WTC11 (cell line): ENCODE data around the gene NSD1. TPM values are rescaled to one million over a fixed set of nuclear protein-coding genes. Genes with fewer than 3 reads are reported as not detected.

ENCODE experiments used
- ATAC-seq: fragments of 200-7000 bp; cut with Tn5 transposase; 2 replicates; pipeline ENCODE4 v1.10.0; 2021; ENCODE audit warnings: mild to moderate bottlenecking, moderate library complexity
- CTCF ChIA-PET: fragments of 300-600 bp; sonication (Branson Sonifier 250); formaldehyde crosslinking; loops from one replicate; lab custom pipeline; 2021; ENCODE audit warnings: antibody characterized with exemption; lab: Charles Lee
- POLR2A ChIA-PET: fragments of 350-600 bp; sonication (Branson Sonifier 250); formaldehyde crosslinking; loops from one replicate; lab custom pipeline; 2021; ENCODE audit warnings: antibody characterized with exemption; lab: Charles Lee
- DNase-seq: peaks from one replicate; pipeline ENCODE4 v3.0.0; 2021; ENCODE audit warnings: low spot score
- H3K27ac Mint-ChIP-seq: 2 replicates; pipeline ENCODE4 v1.8.0; 2021; ENCODE audit warnings: mixed read lengths
- H3K27me3 Mint-ChIP-seq: 2 replicates; pipeline ENCODE4 v1.8.0; 2021; ENCODE audit warnings: low read depth, mild to moderate bottlenecking, moderate library complexity, mixed read lengths
- H3K36me3 Mint-ChIP-seq: 2 replicates; pipeline ENCODE4 v1.8.0; 2021; ENCODE audit warnings: mixed read lengths
- H3K4me1 Mint-ChIP-seq: 2 replicates; pipeline ENCODE4 v1.8.0; 2022; ENCODE audit warnings: mixed read lengths
- H3K4me3 Mint-ChIP-seq: 2 replicates; pipeline ENCODE4 v1.8.0; 2021; ENCODE audit warnings: mild to moderate bottlenecking, moderate library complexity, mixed read lengths
- H3K9me3 Mint-ChIP-seq: 2 replicates; pipeline ENCODE4 v1.8.0; 2021; ENCODE audit warnings: mixed read lengths
- CREM ChIP-seq: sonication (generic); formaldehyde crosslinking; IDR thresholded peaks from 2 replicates; pipeline ENCODE4 v1.8.1; 2022; ENCODE audit warnings: mild to moderate bottlenecking, missing genetic modification reagents, moderate library complexity
- ESRRA ChIP-seq: sonication (generic); formaldehyde crosslinking; IDR thresholded peaks from 2 replicates; pipeline ENCODE4 v1.8.1; 2022; ENCODE audit warnings: mild to moderate bottlenecking, missing genetic modification reagents, borderline replicate concordance
- ETV6 ChIP-seq: sonication (generic); formaldehyde crosslinking; IDR thresholded peaks from 2 replicates; pipeline ENCODE4 v1.8.1; 2022; ENCODE audit warnings: mild to moderate bottlenecking, missing genetic modification reagents
- GABPB1 ChIP-seq: sonication (generic); formaldehyde crosslinking; IDR thresholded peaks from 2 replicates; pipeline ENCODE4 v1.8.1; 2023; ENCODE audit warnings: mild to moderate bottlenecking, missing genetic modification reagents
- MYBL2 ChIP-seq: sonication (generic); formaldehyde crosslinking; IDR thresholded peaks from 2 replicates; pipeline ENCODE4 v1.8.1; 2023; ENCODE audit warnings: mild to moderate bottlenecking, moderate library complexity, missing genetic modification reagents
- NFYB ChIP-seq: sonication (generic); formaldehyde crosslinking; conservative IDR thresholded peaks from 2 replicates; pipeline ENCODE4 v1.8.0; 2022; ENCODE audit warnings: low read depth, missing genetic modification reagents
- NR1H2 ChIP-seq: sonication (generic); formaldehyde crosslinking; IDR thresholded peaks from 2 replicates; pipeline ENCODE4 v1.9.0; 2021; ENCODE audit warnings: mild to moderate bottlenecking, moderate library complexity, missing genetic modification reagents
- PRRX2 ChIP-seq: fragments of 250-450 bp; sonication (Bioruptor Pico); IDR thresholded peaks from 2 replicates; pipeline ENCODE4 v1.8.0; 2021; ENCODE audit warnings: mild to moderate bottlenecking
- RORB ChIP-seq: fragments of 250-450 bp; sonication (Bioruptor Pico); IDR thresholded peaks from 2 replicates; pipeline ENCODE4 v1.9.0; 2021; ENCODE audit warnings: mild to moderate bottlenecking
- TP53 ChIP-seq: sonication (generic); formaldehyde crosslinking; IDR thresholded peaks from 2 replicates; pipeline ENCODE4 v1.8.1; 2023; ENCODE audit warnings: mild to moderate bottlenecking, missing genetic modification reagents
- ZBTB21 ChIP-seq: sonication (generic); formaldehyde crosslinking; IDR thresholded peaks from 2 replicates; pipeline ENCODE4 v1.8.1; 2023; ENCODE audit warnings: mild to moderate bottlenecking, missing genetic modification reagents, borderline replicate concordance
- ZNF138 ChIP-seq: sonication (generic); formaldehyde crosslinking; conservative IDR thresholded peaks from 2 replicates; pipeline ENCODE4 v1.8.1; 2022; ENCODE audit warnings: mild to moderate bottlenecking, moderate library complexity, missing genetic modification reagents
- ZNF232 ChIP-seq: sonication (generic); formaldehyde crosslinking; IDR thresholded peaks from 2 replicates; pipeline ENCODE4 v1.8.0; 2022; ENCODE audit warnings: mild to moderate bottlenecking, missing genetic modification reagents
- ZNF263 ChIP-seq: sonication (generic); formaldehyde crosslinking; IDR thresholded peaks from 2 replicates; pipeline ENCODE4 v1.8.1; 2022; ENCODE audit warnings: low read depth, mild to moderate bottlenecking, moderate library complexity, missing genetic modification reagents
- total RNA-seq: library from RNA; stranded (reverse); gene quantifications from 3 replicates; pipeline ENCODE4 v1.2.3, GENCODE V29; 2021
- TF ChIP-seq, protein P1 (sequence below): sonication (generic); formaldehyde crosslinking; IDR thresholded peaks from 2 replicates; pipeline ENCODE4 v1.8.0; 2023; ENCODE audit warnings: missing genetic modification reagents, mild to moderate bottlenecking, borderline replicate concordance
- TF ChIP-seq, protein P2 (sequence below): sonication (generic); formaldehyde crosslinking; IDR thresholded peaks from 2 replicates; pipeline ENCODE4 v1.8.1; 2023; ENCODE audit warnings: mild to moderate bottlenecking, missing genetic modification reagents, moderate library complexity
- TF ChIP-seq, protein P3 (sequence below): fragments of 250-450 bp; sonication (Bioruptor Pico); IDR thresholded peaks from 2 replicates; pipeline ENCODE4 v1.9.0; 2021; ENCODE audit warnings: mild to moderate bottlenecking
- TF ChIP-seq, protein P4 (sequence below): sonication (generic); formaldehyde crosslinking; IDR thresholded peaks from 2 replicates; pipeline ENCODE4 v1.8.1; 2023; ENCODE audit warnings: mild to moderate bottlenecking, missing genetic modification reagents
- TF ChIP-seq, protein P5 (sequence below): sonication (generic); formaldehyde crosslinking; IDR thresholded peaks from 2 replicates; pipeline ENCODE4 v1.8.1; 2022; ENCODE audit warnings: mild to moderate bottlenecking, missing genetic modification reagents, moderate library complexity, borderline replicate concordance

Gene NSD1
- total RNA-seq, 1 experiment from 2014 or later, result 148 TPM

DNA sequence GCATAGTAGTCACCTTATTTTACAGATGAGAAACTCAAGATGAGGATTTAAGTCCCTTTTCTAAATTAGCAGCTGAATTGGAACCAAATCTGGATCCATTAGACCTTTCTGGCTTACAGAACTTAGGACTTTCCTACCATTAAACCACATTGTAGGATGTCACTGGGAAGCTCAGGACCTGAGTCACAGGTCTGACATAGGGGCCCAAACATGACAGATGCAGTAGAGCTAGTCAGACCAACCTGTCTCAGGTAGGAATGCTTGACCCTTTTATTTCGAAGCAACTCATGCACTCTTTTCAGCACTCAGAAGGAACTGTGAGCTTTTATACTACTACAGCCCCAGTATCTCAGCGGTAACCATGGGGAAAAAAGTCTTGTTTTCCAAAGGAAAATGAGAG is 167.4 kb downstream of the NSD1 start:
- no peaks in the 10 kb centered on the region for H3K27me3 Mint-ChIP-seq
- H3K27ac Mint-ChIP-seq, result peak overlapping the region; percentile 99
- ATAC-seq, result no peak
- H3K4me1 Mint-ChIP-seq, result peaks cover 53% of the 10 kb centered on the region
- TF ChIP-seq, protein P1, sequence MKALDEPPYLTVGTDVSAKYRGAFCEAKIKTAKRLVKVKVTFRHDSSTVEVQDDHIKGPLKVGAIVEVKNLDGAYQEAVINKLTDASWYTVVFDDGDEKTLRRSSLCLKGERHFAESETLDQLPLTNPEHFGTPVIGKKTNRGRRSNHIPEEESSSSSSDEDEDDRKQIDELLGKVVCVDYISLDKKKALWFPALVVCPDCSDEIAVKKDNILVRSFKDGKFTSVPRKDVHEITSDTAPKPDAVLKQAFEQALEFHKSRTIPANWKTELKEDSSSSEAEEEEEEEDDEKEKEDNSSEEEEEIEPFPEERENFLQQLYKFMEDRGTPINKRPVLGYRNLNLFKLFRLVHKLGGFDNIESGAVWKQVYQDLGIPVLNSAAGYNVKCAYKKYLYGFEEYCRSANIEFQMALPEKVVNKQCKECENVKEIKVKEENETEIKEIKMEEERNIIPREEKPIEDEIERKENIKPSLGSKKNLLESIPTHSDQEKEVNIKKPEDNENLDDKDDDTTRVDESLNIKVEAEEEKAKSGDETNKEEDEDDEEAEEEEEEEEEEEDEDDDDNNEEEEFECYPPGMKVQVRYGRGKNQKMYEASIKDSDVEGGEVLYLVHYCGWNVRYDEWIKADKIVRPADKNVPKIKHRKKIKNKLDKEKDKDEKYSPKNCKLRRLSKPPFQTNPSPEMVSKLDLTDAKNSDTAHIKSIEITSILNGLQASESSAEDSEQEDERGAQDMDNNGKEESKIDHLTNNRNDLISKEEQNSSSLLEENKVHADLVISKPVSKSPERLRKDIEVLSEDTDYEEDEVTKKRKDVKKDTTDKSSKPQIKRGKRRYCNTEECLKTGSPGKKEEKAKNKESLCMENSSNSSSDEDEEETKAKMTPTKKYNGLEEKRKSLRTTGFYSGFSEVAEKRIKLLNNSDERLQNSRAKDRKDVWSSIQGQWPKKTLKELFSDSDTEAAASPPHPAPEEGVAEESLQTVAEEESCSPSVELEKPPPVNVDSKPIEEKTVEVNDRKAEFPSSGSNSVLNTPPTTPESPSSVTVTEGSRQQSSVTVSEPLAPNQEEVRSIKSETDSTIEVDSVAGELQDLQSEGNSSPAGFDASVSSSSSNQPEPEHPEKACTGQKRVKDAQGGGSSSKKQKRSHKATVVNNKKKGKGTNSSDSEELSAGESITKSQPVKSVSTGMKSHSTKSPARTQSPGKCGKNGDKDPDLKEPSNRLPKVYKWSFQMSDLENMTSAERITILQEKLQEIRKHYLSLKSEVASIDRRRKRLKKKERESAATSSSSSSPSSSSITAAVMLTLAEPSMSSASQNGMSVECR, result no peak
- TF ChIP-seq NR1H2 (CRISPR knock-in tag) (no peak), GABPB1 (CRISPR knock-in tag) (no peak), RORB (CRISPR knock-in tag) (no peak), ETV6 (CRISPR knock-in tag) (no peak), ESRRA (CRISPR knock-in tag) (no peak), CREM (CRISPR knock-in tag) (no peak), ZNF232 (CRISPR knock-in tag) (no peak), MYBL2 (CRISPR knock-in tag) (no peak), TP53 (CRISPR knock-in tag) (no peak), NFYB (CRISPR knock-in tag) (no peak), PRRX2 (CRISPR knock-in tag) (no peak), ZNF263 (CRISPR knock-in tag) (no peak), ZBTB21 (CRISPR knock-in tag) (no peak), ZNF138 (no peak)
- TF ChIP-seq, protein P2, sequence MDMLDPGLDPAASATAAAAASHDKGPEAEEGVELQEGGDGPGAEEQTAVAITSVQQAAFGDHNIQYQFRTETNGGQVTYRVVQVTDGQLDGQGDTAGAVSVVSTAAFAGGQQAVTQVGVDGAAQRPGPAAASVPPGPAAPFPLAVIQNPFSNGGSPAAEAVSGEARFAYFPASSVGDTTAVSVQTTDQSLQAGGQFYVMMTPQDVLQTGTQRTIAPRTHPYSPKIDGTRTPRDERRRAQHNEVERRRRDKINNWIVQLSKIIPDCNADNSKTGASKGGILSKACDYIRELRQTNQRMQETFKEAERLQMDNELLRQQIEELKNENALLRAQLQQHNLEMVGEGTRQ (CRISPR knock-in tag), result no peak
- TF ChIP-seq, protein P3, sequence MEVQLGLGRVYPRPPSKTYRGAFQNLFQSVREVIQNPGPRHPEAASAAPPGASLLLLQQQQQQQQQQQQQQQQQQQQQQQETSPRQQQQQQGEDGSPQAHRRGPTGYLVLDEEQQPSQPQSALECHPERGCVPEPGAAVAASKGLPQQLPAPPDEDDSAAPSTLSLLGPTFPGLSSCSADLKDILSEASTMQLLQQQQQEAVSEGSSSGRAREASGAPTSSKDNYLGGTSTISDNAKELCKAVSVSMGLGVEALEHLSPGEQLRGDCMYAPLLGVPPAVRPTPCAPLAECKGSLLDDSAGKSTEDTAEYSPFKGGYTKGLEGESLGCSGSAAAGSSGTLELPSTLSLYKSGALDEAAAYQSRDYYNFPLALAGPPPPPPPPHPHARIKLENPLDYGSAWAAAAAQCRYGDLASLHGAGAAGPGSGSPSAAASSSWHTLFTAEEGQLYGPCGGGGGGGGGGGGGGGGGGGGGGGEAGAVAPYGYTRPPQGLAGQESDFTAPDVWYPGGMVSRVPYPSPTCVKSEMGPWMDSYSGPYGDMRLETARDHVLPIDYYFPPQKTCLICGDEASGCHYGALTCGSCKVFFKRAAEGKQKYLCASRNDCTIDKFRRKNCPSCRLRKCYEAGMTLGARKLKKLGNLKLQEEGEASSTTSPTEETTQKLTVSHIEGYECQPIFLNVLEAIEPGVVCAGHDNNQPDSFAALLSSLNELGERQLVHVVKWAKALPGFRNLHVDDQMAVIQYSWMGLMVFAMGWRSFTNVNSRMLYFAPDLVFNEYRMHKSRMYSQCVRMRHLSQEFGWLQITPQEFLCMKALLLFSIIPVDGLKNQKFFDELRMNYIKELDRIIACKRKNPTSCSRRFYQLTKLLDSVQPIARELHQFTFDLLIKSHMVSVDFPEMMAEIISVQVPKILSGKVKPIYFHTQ, result no peak
- TF ChIP-seq, protein P4, sequence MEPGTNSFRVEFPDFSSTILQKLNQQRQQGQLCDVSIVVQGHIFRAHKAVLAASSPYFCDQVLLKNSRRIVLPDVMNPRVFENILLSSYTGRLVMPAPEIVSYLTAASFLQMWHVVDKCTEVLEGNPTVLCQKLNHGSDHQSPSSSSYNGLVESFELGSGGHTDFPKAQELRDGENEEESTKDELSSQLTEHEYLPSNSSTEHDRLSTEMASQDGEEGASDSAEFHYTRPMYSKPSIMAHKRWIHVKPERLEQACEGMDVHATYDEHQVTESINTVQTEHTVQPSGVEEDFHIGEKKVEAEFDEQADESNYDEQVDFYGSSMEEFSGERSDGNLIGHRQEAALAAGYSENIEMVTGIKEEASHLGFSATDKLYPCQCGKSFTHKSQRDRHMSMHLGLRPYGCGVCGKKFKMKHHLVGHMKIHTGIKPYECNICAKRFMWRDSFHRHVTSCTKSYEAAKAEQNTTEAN (CRISPR knock-in tag), result no peak
- TF ChIP-seq, protein P5, sequence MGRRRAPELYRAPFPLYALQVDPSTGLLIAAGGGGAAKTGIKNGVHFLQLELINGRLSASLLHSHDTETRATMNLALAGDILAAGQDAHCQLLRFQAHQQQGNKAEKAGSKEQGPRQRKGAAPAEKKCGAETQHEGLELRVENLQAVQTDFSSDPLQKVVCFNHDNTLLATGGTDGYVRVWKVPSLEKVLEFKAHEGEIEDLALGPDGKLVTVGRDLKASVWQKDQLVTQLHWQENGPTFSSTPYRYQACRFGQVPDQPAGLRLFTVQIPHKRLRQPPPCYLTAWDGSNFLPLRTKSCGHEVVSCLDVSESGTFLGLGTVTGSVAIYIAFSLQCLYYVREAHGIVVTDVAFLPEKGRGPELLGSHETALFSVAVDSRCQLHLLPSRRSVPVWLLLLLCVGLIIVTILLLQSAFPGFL (CRISPR knock-in tag), result no peak
- TF ChIP-seq, all 79 proteins: peak for 0
- H3K36me3 Mint-ChIP-seq, result peaks cover 20% of the 10 kb centered on the region
- CTCF ChIA-PET, result interaction anchor here (1.1 to 1.9 kb wide), 6 partner anchors 9 to 187 kb away, joined by 3 to 16 read pairs (median 6); no protein-coding TSS in a partner anchor
- no peak overlapping the region for H3K4me3 Mint-ChIP-seq
- POLR2A ChIA-PET, result no interaction called here
- DNase-seq, result no peak
- H3K9me3 Mint-ChIP-seq, result no peaks in the 10 kb centered on the region
